ENCODE measurements around the gene SMC4.

The SMC4 gene

DNA sequence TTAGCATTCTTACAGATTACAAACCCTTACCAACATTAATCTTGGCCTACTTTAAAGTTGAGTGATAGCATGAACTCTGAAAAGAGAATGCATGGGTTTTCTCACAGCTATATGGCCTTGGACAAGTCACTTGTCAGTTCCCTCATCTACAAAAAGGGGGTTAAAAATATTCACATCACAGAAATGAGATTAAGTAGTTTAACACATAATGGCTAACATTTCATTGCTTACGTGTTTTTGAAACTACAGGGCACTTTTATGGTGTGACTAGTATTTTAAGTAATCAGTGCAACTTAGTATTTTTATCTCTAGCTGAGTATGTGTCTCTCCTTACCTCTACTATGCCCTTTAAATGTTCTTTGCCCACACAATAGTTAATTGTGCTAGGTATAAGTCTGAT, 36.3 kb downstream of the SMC4 start:
- TF ChIP-seq CTCF (IDR thresholded peaks at IDR 0.05; ENCODE audit: control extremely low read depth, extremely low read depth, low read depth, missing control alignments): no peak
- POLR2A ChIA-PET: interaction anchor here (1.1 kb wide), 1 partner anchor 14 kb away, joined by 3 read pairs; the partner anchor contains the start of gene TRIM59
- no peak for DNase-seq (ENCODE audit: extremely low spot score)
- CTCF ChIA-PET: interaction anchor here (0.7 to 2.0 kb wide), 7 partner anchors 9 to 23 kb away, joined by 3 to 13 read pairs (median 4); partner anchors contain the start of gene TRIM59

DNA sequence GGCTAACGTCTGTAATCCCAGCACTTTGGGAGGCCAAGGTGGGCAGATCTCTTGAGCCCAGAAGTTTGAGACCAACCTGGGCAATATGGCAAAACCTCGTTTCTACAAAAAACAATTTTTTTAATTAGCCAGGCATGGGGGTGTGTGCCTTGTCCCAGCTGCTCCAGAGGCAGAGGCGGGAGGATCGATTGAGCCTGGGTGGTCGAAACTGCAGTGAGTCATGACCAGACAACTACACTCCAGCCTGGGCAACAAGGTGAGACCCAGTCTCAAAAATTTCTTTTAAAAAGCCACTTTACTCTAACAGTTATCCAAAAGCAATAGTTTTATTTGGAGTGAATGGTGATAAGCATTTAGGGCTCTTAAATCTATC, 37.6 kb downstream of the SMC4 start:
- ChIA-PET CTCF (no interaction called here), POLR2A (interaction anchor here (1.1 kb wide), 1 partner anchor 12 kb away, joined by 3 read pairs; the partner anchor contains the start of gene TRIM59)
- DNase-seq (ENCODE audit: extremely low spot score): no peak
- TF ChIP-seq CTCF (IDR thresholded peaks at IDR 0.05; ENCODE audit: control extremely low read depth, extremely low read depth, low read depth, missing control alignments): no peak

GRCh38 chr3:160440687-160441086, 41.2 kb downstream of the SMC4 start:
- DNase-seq (ENCODE audit: extremely low spot score): no peak
- ChIA-PET POLR2A (no interaction called here), CTCF (no interaction called here)
- no peak for TF ChIP-seq CTCF (IDR thresholded peaks at IDR 0.05; ENCODE audit: control extremely low read depth, extremely low read depth, low read depth, missing control alignments)

- no peak for TF ChIP-seq CTCF (IDR thresholded peaks at IDR 0.05; ENCODE audit: control extremely low read depth, extremely low read depth, low read depth, missing control alignments)
- POLR2A ChIA-PET: no interaction called here
- no peak for DNase-seq (ENCODE audit: extremely low spot score)
- CTCF ChIA-PET: interaction anchor here (1.3 kb wide), 1 partner anchor 10 kb away, joined by 5 read pairs; no protein-coding TSS in a partner anchor
Observed at GRCh38 chr3:160444411-160444810, 45.0 kb downstream of the SMC4 start.

GRCh38 chr3:160445854-160446253, 46.4 kb downstream of the SMC4 start:
- DNase-seq (ENCODE audit: extremely low spot score): no peak
- CTCF ChIA-PET: interaction anchor here (0.7 to 1.4 kb wide), 2 partner anchors 26 to 33 kb away, joined by 3 read pairs; no protein-coding TSS in a partner anchor
- POLR2A ChIA-PET: no interaction called here
- no peak for TF ChIP-seq CTCF (IDR thresholded peaks at IDR 0.05; ENCODE audit: control extremely low read depth, extremely low read depth, low read depth, missing control alignments)

GRCh38 chr3:160446522-160447056, 47.1 kb downstream of the SMC4 start:
- CTCF ChIA-PET: interaction anchor here (1.4 kb wide), 1 partner anchor 27 kb away, joined by 3 read pairs; no protein-coding TSS in a partner anchor
- DNase-seq (ENCODE audit: extremely low spot score): no peak
- POLR2A ChIA-PET: no interaction called here
- no peak for TF ChIP-seq CTCF (IDR thresholded peaks at IDR 0.05; ENCODE audit: control extremely low read depth, extremely low read depth, low read depth, missing control alignments)
